IMR-90 (cell line): ENCODE results near the gene OR51B4. TPM values are rescaled to one million over a fixed set of nuclear protein-coding genes. Genes with fewer than 3 reads are reported as not detected.

Source experiments
- ATAC-seq: fragments of 200-7000 bp; cut with Tn5 transposase; 2 replicates; pipeline ENCODE4 v1.9.1; 2020; ENCODE audit warnings: low read depth, mild to moderate bottlenecking, moderate library complexity
- BruUV-seq: library from RNA; stranded (reverse); fragments of 400-500 nt; replicated peaks from 2 replicates; lab custom pipeline; 2021; lab: Mats Ljungman, UMichigan
- CTCF ChIA-PET: fragments of 300-600 bp; formaldehyde crosslinking; extraction: SDS; loops from one replicate; lab custom pipeline; 2021; ENCODE audit warnings: antibody characterized with exemption; lab: Yijun Ruan, JAX
- POLR2A ChIA-PET: fragments of 300-600 bp; sonication (Branson Sonifier 250); formaldehyde crosslinking; loops from one replicate; lab custom pipeline; 2022; ENCODE audit warnings: antibody characterized with exemption; ENCODE audit not compliant: unreplicated experiment; lab: Charles Lee
- DNase-seq: peaks from one replicate; pipeline ENCODE4 v3.0.0; 2013
- H2AFZ ChIP-seq: replicated peaks from 2 replicates; pipeline ENCODE3; 2013; ENCODE audit warnings: low read length, mild to moderate bottlenecking; ENCODE audit not compliant: poor library complexity
- H2AK5ac ChIP-seq: 2 replicates; pipeline ENCODE4 v1.6.1; 2013; ENCODE audit warnings: low read depth, low read length, inconsistent platforms
- H2AK9ac ChIP-seq: replicated peaks from 2 replicates; pipeline ENCODE3; 2013; ENCODE audit warnings: mild to moderate bottlenecking, low read depth, low read length, moderate library complexity; ENCODE audit not compliant: poor library complexity
- H2BK120ac ChIP-seq: 2 replicates; pipeline ENCODE4 v1.6.1; 2013; ENCODE audit warnings: low read depth, low read length, inconsistent platforms
- H2BK15ac ChIP-seq: 3 replicates; pipeline ENCODE4 v1.6.1; 2013; ENCODE audit warnings: low read depth, low read length, inconsistent platforms
- H2BK20ac ChIP-seq: 2 replicates; pipeline ENCODE4 v1.6.1; 2013; ENCODE audit warnings: low read depth, mild to moderate bottlenecking, inconsistent platforms, low read length, moderate library complexity
- H2BK5ac ChIP-seq: 2 replicates; pipeline ENCODE4 v1.6.1; 2013; ENCODE audit warnings: mild to moderate bottlenecking, low read depth, low read length, inconsistent platforms; ENCODE audit not compliant: poor library complexity, severe bottlenecking
- H3K14ac ChIP-seq: replicated peaks from 2 replicates; pipeline ENCODE4 v1.6.1; 2013; ENCODE audit warnings: low read depth, low read length, inconsistent platforms
- H3K18ac ChIP-seq: 2 replicates; pipeline ENCODE4 v1.6.1; 2013; ENCODE audit warnings: low read depth, low read length, control low read depth
- H3K23ac ChIP-seq: 2 replicates; pipeline ENCODE4 v1.6.1; 2013; ENCODE audit warnings: low read depth, low read length, inconsistent platforms
- H3K27ac ChIP-seq: 2 replicates; pipeline ENCODE4 v1.5.1; 2013; ENCODE audit warnings: mild to moderate bottlenecking, control low read depth, low read length; ENCODE audit not compliant: insufficient read depth
- H3K27me3 ChIP-seq: 2 replicates; pipeline ENCODE4 v1.6.1; 2013; ENCODE audit warnings: low read length; ENCODE audit not compliant: control insufficient read depth, insufficient read depth
- H3K36me3 ChIP-seq: 2 replicates; pipeline ENCODE4 v1.6.1; 2013; ENCODE audit warnings: low read length, mixed read lengths; ENCODE audit not compliant: control insufficient read depth, insufficient read depth
- H3K4ac ChIP-seq: 2 replicates; pipeline ENCODE4 v1.6.1; 2013; ENCODE audit warnings: low read depth, low read length, inconsistent platforms
- H3K4me1 ChIP-seq: 2 replicates; pipeline ENCODE4 v1.6.1; 2013; ENCODE audit warnings: low read length, mixed read lengths; ENCODE audit not compliant: control insufficient read depth, insufficient read depth
- H3K4me2 ChIP-seq: 2 replicates; pipeline ENCODE4 v1.6.1; 2013; ENCODE audit warnings: low read depth, mild to moderate bottlenecking, control low read depth, low read length, moderate library complexity
- H3K4me3 ChIP-seq: 2 replicates; pipeline ENCODE4 v1.5.1; 2013; ENCODE audit warnings: low read depth, mild to moderate bottlenecking, control low read depth, low read length, moderate library complexity; ENCODE audit not compliant: insufficient read depth
- H3K56ac ChIP-seq: 2 replicates; pipeline ENCODE4 v1.6.1; 2013; ENCODE audit warnings: low read length, inconsistent platforms; ENCODE audit not compliant: insufficient read depth; ENCODE audit errors: extremely low read depth
- H3K79me1 ChIP-seq, 2 experiments: 2 replicates each; pipeline ENCODE4 v1.6.1; 2013; ENCODE audit warnings: low read length in 2 of 2, inconsistent platforms in 1 of 2, low read depth in 1 of 2
- H3K9ac ChIP-seq: 2 replicates; pipeline ENCODE4 v1.6.1; 2013; ENCODE audit warnings: low read depth, low read length, control low read depth
- H3K9me1 ChIP-seq: 2 replicates; pipeline ENCODE4 v1.6.1; 2013; ENCODE audit warnings: low read length, inconsistent platforms; ENCODE audit not compliant: insufficient read depth
- H3K9me3 ChIP-seq: 2 replicates; pipeline ENCODE4 v1.6.1; 2013; ENCODE audit warnings: low read length; ENCODE audit not compliant: control insufficient read depth, insufficient read depth
- H4K20me1 ChIP-seq: 2 replicates; pipeline ENCODE4 v1.6.1; 2013; ENCODE audit warnings: low read length, inconsistent platforms; ENCODE audit not compliant: insufficient read depth
- H4K5ac ChIP-seq: 2 replicates; pipeline ENCODE4 v1.6.1; 2013; ENCODE audit warnings: mild to moderate bottlenecking, low read depth, low read length, control low read depth
- H4K8ac ChIP-seq, 2 experiments: 2 replicates each; pipeline ENCODE4 v1.6.1; 2013; ENCODE audit warnings: low read depth in 2 of 2, low read length in 2 of 2, control low read depth in 1 of 2, inconsistent platforms in 1 of 2
- H4K91ac ChIP-seq: 2 replicates; pipeline ENCODE4 v1.6.1; 2013; ENCODE audit warnings: low read depth, low read length, inconsistent platforms; ENCODE audit not compliant: insufficient read depth
- RCOR1 ChIP-seq: IDR thresholded peaks from 2 replicates; pipeline ENCODE4 v1.6.1; 2012; ENCODE audit warnings: mild to moderate bottlenecking, low read length, improper control_type of control experiment; ENCODE audit not compliant: insufficient replicate concordance
- WGBS, 2 experiments: methylation state at CpG; one replicate each; pipeline versions ENCODE4 v1.1.5 to v1.1.7; 2013; ENCODE audit warnings: missing lambda C conversion rate in 2 of 2; ENCODE audit not compliant: insufficient read length in 1 of 2; ENCODE audit errors: extremely low coverage in 2 of 2; 5-methylcytosine and 5-hydroxymethylcytosine counted together
- dilution Hi-C: fragments of 300-500 bp; cut with HindIII; formaldehyde crosslinking; loops from one replicate; pipeline ENCODE4 v1.14.3; 2018; ENCODE audit warnings: low sequenced_read_pairs; ENCODE audit not compliant: unreplicated experiment
- in situ Hi-C: fragments of 300-500 bp; cut with MboI; formaldehyde crosslinking; loops from 3 replicates; pipeline ENCODE4 v1.14.3; 2019; ENCODE audit warnings: low sequenced_read_pairs, inconsistent platforms, mixed read lengths
- intact Hi-C: fragments of 100-400 bp; cut with micrococcal nuclease; formaldehyde crosslinking; loops from 2 replicates; pipeline ENCODE4 v1.10.0; 2022
- polyA plus RNA-seq, 3 experiments: library from polyadenylated mRNA; depleted of rRNA; stranded (reverse); fragments of >200 nt; gene quantifications; 2 replicates each; pipeline ENCODE4 v1.2.3, GENCODE V29; 2012; ENCODE audit warnings: low replicate concordance in 1 of 3
- total RNA-seq: library from RNA; depleted of rRNA; stranded (reverse); fragments of >200 nt; gene quantifications from 2 replicates; pipeline ENCODE4 v1.2.3, GENCODE V29; 2012
- TF ChIP-seq, protein P1 (sequence below): conservative IDR thresholded peaks from 2 replicates; pipeline ENCODE4 v1.5.1; 2012; ENCODE audit warnings: mild to moderate bottlenecking, low read depth, low read length, improper control_type of control experiment

The OR51B4 gene
- total and polyA plus RNA-seq, 2 of the 4 experiments (the other 2 are of a cell fraction), result not detected

DNA sequence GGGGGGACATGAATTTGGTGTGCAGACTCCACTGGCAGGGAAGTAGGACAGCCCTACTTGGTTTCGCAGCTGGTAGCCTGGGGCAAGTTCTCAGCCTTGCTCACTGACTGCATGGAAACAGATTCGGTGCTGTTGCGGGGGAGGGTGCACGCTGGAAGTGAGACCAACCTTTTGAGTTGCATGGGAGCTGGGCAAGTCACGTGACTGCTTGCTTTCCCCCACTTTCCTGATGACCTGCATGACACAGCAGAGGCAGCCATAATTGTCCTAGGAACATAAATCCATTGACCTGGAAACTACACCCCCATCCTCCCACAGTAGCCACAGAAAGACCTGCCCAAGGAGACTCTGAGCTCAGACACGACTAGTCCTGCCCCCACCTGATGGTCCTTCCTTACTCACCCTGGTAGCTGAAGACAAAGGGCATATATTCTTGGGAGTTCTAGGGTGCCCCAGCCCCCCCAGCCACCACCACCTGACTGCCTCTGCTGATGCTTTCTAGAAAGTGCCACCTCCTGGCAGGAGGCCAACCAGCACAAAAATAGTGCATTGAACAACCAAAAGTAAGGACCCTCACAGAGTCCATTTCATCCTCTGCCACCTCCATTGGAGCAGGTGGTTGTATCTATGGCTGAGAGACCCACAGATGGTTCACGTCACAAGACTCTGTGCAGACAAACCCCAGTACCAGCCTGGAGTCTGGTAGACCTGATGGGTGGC lies 43.0 kb downstream of the OR51B4 start:
- intact Hi-C loops (no loop called here), dilution Hi-C loops (no loop called here), in situ Hi-C loops (no loop called here)
- WGBS, 2 experiments, result 60% methylated on average over 1 of the region's 7 CpGs; no CpG with 5 or more reads in 1 of the 2 experiments
- Histone ChIP-seq H4K5ac (no peak overlapping the region), H2AK9ac (no peak overlapping the region), H2AFZ (peak overlapping the region; percentile 68), H3K14ac (no peak overlapping the region), H2BK5ac (no peak overlapping the region), H4K91ac (peak overlapping the region; percentile 6; the same call in 1 of the 2 replicates), H4K8ac (no peak overlapping the region), H3K27me3 (no peaks in the 10 kb centered on the region), H3K4me3 (no peak overlapping the region), H3K27ac (no peak overlapping the region), H3K4ac (no peak overlapping the region; the same call in 1 of the 2 replicates), H3K18ac (no peak overlapping the region), H3K23ac (no peak overlapping the region), H3K9me1 (no peaks in the 10 kb centered on the region), H3K56ac (no peak overlapping the region), H4K20me1 (no peaks in the 10 kb centered on the region), H3K36me3 (no peaks in the 10 kb centered on the region), H3K9me3 (0 out of 2 replicates have a peak, but pooled peaks cover 2% of the 10 kb centered on the region), H3K9ac (no peak overlapping the region), H3K4me1 (no peaks in the 10 kb centered on the region), H2BK15ac (no peak overlapping the region), H3K4me2 (no peak overlapping the region), H2AK5ac (no peak overlapping the region), H3K79me1 (no peaks in the 10 kb centered on the region), H2BK20ac (no peak overlapping the region), H2BK120ac (no peak overlapping the region)
- POLR2A ChIA-PET, result no interaction called here
- no TSS peak for BruUV-seq
- no peak for TF ChIP-seq RCOR1
- TF ChIP-seq, protein P1, sequence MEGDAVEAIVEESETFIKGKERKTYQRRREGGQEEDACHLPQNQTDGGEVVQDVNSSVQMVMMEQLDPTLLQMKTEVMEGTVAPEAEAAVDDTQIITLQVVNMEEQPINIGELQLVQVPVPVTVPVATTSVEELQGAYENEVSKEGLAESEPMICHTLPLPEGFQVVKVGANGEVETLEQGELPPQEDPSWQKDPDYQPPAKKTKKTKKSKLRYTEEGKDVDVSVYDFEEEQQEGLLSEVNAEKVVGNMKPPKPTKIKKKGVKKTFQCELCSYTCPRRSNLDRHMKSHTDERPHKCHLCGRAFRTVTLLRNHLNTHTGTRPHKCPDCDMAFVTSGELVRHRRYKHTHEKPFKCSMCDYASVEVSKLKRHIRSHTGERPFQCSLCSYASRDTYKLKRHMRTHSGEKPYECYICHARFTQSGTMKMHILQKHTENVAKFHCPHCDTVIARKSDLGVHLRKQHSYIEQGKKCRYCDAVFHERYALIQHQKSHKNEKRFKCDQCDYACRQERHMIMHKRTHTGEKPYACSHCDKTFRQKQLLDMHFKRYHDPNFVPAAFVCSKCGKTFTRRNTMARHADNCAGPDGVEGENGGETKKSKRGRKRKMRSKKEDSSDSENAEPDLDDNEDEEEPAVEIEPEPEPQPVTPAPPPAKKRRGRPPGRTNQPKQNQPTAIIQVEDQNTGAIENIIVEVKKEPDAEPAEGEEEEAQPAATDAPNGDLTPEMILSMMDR, result no peak
- DNase-seq (no peak), ATAC-seq (no peak)
- CTCF ChIA-PET, result interaction anchor here (0.6 kb wide), 1 partner anchor 538 kb away, joined by 5 read pairs; no protein-coding TSS in a partner anchor
